Aorta (tissue), 5 donors: ENCODE results near the gene SACM1L. TPM values are rescaled to one million over a fixed set of nuclear protein-coding genes. Genes with fewer than 3 reads are reported as not detected.

Source experiments
- ATAC-seq: fragments of 200-7000 bp; cut with Tn5 transposase; one replicate; pipeline ENCODE4 v1.9.1; 2022; ENCODE audit warnings: moderate library complexity; ENCODE audit not compliant: low FRiP score
- DNase-seq, 2 donors: peaks; one replicate each; pipeline ENCODE4 v3.0.0-alpha.2; 2020
- H3K27ac ChIP-seq, 2 donors: one replicate each; pipeline ENCODE4 v1.5.1; 2013; ENCODE audit warnings: low read length in 2 of 2, mild to moderate bottlenecking in 2 of 2, moderate library complexity in 2 of 2, control low read depth in 1 of 2, inconsistent platforms in 1 of 2, low read depth in 1 of 2
- H3K27me3 ChIP-seq, 2 donors: one replicate each; pipeline ENCODE4 v1.6.1; 2013; ENCODE audit warnings: control low read depth in 1 of 2, low read length in 1 of 2, mild to moderate bottlenecking in 1 of 2, moderate library complexity in 1 of 2; ENCODE audit not compliant: insufficient read depth in 2 of 2, control insufficient read depth in 1 of 2
- H3K36me3 ChIP-seq, 2 donors: one replicate each; pipeline ENCODE4 v1.6.1; 2013; ENCODE audit warnings: control low read depth in 1 of 2, low read length in 1 of 2, mild to moderate bottlenecking in 1 of 2; ENCODE audit not compliant: insufficient read depth in 2 of 2, control insufficient read depth in 1 of 2
- H3K4me1 ChIP-seq, 2 donors: one replicate each; pipeline ENCODE4 v1.6.1; 2013; ENCODE audit warnings: low read length in 2 of 2, control low read depth in 1 of 2, mild to moderate bottlenecking in 1 of 2, moderate library complexity in 1 of 2; ENCODE audit not compliant: insufficient read depth in 2 of 2, control insufficient read depth in 1 of 2
- H3K4me3 ChIP-seq, 2 donors: one replicate each; pipeline ENCODE4 v1.5.1; 2013; ENCODE audit warnings: low read length in 2 of 2, control low read depth in 1 of 2, mild to moderate bottlenecking in 1 of 2
- H3K9me3 ChIP-seq: one replicate; pipeline ENCODE4 v1.6.1; 2013; ENCODE audit warnings: mild to moderate bottlenecking, low read length; ENCODE audit not compliant: control insufficient read depth
- WGBS, 2 donors: extraction: QIAGEN DNeasy Blood & Tissue Kit; methylation state at CpG; one replicate each; pipeline ENCODE4 v1.1.7; 2013; 5-methylcytosine and 5-hydroxymethylcytosine counted together
- intact Hi-C, 2 donors: fragments of 100-400 bp; cut with DNase I; formaldehyde crosslinking; loops; one replicate each; pipeline versions ENCODE4 v1.14.2 to v1.15.0; 2022
- polyA plus RNA-seq, 2 donors: library from polyadenylated mRNA; stranded (reverse); fragments of 200-250 nt; gene quantifications; one replicate each; pipeline ENCODE4 v1.2.3, GENCODE V29; 2013
- total RNA-seq, 2 donors: library from RNA; stranded (reverse); fragmentation: NEBNext Ultra II Directional; extraction: Animal tissue kit (Norgen Biotek cat#: 25700); gene quantifications; one replicate each; pipeline ENCODE4 v1.2.1, GENCODE V29; 2021
- donor health status: healthy with polysubstance abuse.
- donor health status: Bipolar disorder and iron deficiency.
- donor health status: DM: no; HTN: no; CAD: no.
- donor health status: DM: no; HTN: no; CAD: no.
- donor health status: DM: yes; HTN: yes; CAD: no.

The SACM1L gene
- total and polyA plus RNA-seq, 4 donors, result 16.4 to 52.3 (median 35.2) TPM

DNA sequence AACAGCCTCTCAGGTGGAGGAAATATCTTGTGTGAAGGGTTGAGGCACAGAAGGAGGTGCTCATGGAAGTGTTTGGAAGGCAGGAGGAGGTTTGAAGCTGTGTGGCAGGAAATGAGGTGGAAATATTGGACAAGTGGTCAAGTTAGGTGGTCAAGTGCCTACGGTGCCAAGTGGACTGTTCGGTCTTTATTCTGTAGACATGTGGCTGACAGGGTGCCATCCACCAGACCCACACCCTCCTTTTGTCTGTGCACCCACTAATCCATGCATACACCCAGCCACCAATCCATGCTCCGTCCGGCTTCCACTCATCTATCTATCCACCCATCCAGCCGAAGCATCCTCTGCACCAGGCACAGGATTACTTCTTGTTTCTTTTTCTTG, 105.0 kb downstream of the SACM1L start:
- intact Hi-C loops, result no loop called here
- no peaks in the 10 kb centered on the region for H3K27me3 ChIP-seq

DNA sequence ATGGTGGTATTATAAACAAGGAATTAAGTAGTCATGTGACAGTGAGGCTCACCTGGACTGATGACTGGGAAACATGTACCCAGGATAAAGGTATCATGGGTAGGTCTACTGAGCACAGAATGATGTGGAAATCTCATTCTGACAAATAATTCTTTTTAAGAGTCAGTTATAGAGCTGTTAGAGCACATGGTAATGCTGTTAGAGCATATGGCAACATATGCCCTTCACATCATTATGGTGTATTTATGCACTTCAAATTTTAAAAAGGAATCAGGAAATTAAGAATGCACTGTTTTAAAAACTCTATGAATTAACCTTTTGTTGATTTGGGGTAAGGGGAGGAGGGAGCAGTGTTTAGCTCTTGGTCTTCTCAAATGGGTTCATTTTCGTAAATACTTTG, 105.5 kb downstream of the SACM1L start:
- WGBS, 2 donors, result 94 to 100% methylated on average over 1 of the region's 1 CpG
- Histone ChIP-seq H3K4me1 (no peaks in the 10 kb centered on the region), H3K9me3 (no peaks in the 10 kb centered on the region), H3K27me3 (no peaks in the 10 kb centered on the region), H3K4me3 (no peak overlapping the region), H3K36me3 (no peaks in the 10 kb centered on the region), H3K27ac (no peak overlapping the region)
- DNase-seq (no peak), ATAC-seq (no peak)
- intact Hi-C loops, result no loop called here

More for the DNA sequence above, 105.0 kb downstream of the SACM1L start:
- no peaks in the 10 kb centered on the region for H3K36me3 ChIP-seq
- no peak overlapping the region for H3K4me3 ChIP-seq
- no peaks in the 10 kb centered on the region for H3K4me1 ChIP-seq
- no peak overlapping the region for H3K27ac ChIP-seq
- DNase-seq, result no peak
- H3K9me3 ChIP-seq, result no peaks in the 10 kb centered on the region
- ATAC-seq, result no peak
- 95 to 96% methylated on average over 5 of the region's 5 CpGs for WGBS, 2 donors

Other genes with a start within 250 kb of the SACM1L start
- 10 to 100 TPM; 33.6 to 50.5 TPM for gene LIMD1, start 94.6 kb upstream of the SACM1L start, total RNA-seq
- gene LIMD1, start 94.6 kb upstream of the SACM1L start, polyA plus RNA-seq, result 1 to 10 TPM; 4.4 to 7.7 TPM
- under 1 TPM; 0.10 to 0.15 TPM for gene SLC6A20, start 107.1 kb downstream of the SACM1L start, total RNA-seq
- gene SLC6A20, start 107.1 kb downstream of the SACM1L start, polyA plus RNA-seq, result 1 to 10 TPM in 1 of 2 donors, not detected in 1; 1.0 TPM
- 10 to 100 TPM in 1 of 2 donors, 1 to 10 TPM in 1; 9.8 to 16.3 TPM for gene LZTFL1, start 152.7 kb downstream of the SACM1L start, total RNA-seq
- 10 to 100 TPM; 10.9 to 11.3 TPM for gene LZTFL1, start 152.7 kb downstream of the SACM1L start, polyA plus RNA-seq
- gene CCR9, start 197.1 kb downstream of the SACM1L start, total RNA-seq, result not detected
- under 1 TPM in 1 of 2 donors, not detected in 1; 0.25 TPM for gene CCR9, start 197.1 kb downstream of the SACM1L start, polyA plus RNA-seq